AG09319 (cell line): ENCODE measurements around the gene KLHL29.

Experiments used
- DNase-seq: peaks from one replicate; pipeline ENCODE4 v3.0.0-alpha.2; 2010; ENCODE audit warnings: low read depth; ENCODE audit errors: extremely low read depth
- CTCF ChIP-seq: IDR thresholded peaks from 2 replicates; pipeline ENCODE4 v1.5.1; 2011; ENCODE audit warnings: low read depth, mild to moderate bottlenecking, inconsistent platforms, low read length, moderate library complexity

KLHL29 gene

GRCh38 chr2:23507267-23508065 lies 122.5 kb downstream of the KLHL29 start:
- TF ChIP-seq CTCF: no peak
- no peak for DNase-seq

GRCh38 chr2:23508066-23508390 lies 123.0 kb downstream of the KLHL29 start:
- no peak for TF ChIP-seq CTCF
- no peak for DNase-seq

- TF ChIP-seq CTCF: no peak
- no peak for DNase-seq
Measured at GRCh38 chr2:23509103-23509502, 124.1 kb downstream of the KLHL29 start.

- DNase-seq: no peak
- no peak for TF ChIP-seq CTCF
Measured at GRCh38 chr2:23509596-23510292, 124.8 kb downstream of the KLHL29 start.

GRCh38 chr2:23510471-23510870 lies 125.5 kb downstream of the KLHL29 start:
- no peak for DNase-seq
- TF ChIP-seq CTCF: no peak

GRCh38 chr2:23512778-23513177 lies 127.8 kb downstream of the KLHL29 start:
- DNase-seq: no peak
- TF ChIP-seq CTCF: no peak

GRCh38 chr2:23513245-23513871 lies 128.4 kb downstream of the KLHL29 start:
- DNase-seq: no peak
- TF ChIP-seq CTCF: no peak
